Sigmoid colon (tissue), 7 donors: ENCODE results near the gene GNAS. TPM values are rescaled to one million over a fixed set of nuclear protein-coding genes. Genes with fewer than 3 reads are reported as not detected.
A peak's percentile ranks its signal among the peaks of the same experiment; 100 is the strongest.

Experiments
- DNase-seq: peaks from one replicate; pipeline ENCODE4 v3.0.0-alpha.2; 2019
- H3K27ac ChIP-seq, 4 donors: fragments of 200-600 bp; sonication (generic); one replicate each; pipeline ENCODE4 v1.5.1; 2016 to 2019; ENCODE audit warnings: mild to moderate bottlenecking in 1 of 4
- H3K27me3 ChIP-seq, 3 donors: fragments of 200-600 bp; sonication (generic); one replicate each; pipeline ENCODE4 v1.5.1; 2019; ENCODE audit warnings: mild to moderate bottlenecking in 1 of 3
- H3K36me3 ChIP-seq, 4 donors: fragments of 200-600 bp; sonication (generic); one replicate each; pipeline ENCODE4 v1.5.1; 2016 to 2019
- H3K4me1 ChIP-seq, 4 donors: fragments of 200-600 bp; sonication (generic); one replicate each; pipeline ENCODE4 v1.5.1; 2017 to 2019
- H3K4me3 ChIP-seq, 4 donors: fragments of 200-600 bp; sonication (generic); one replicate each; pipeline ENCODE4 v1.5.1; 2017 to 2019; ENCODE audit warnings: mild to moderate bottlenecking in 2 of 4, moderate library complexity in 1 of 4
- H3K9me3 ChIP-seq, 4 donors: fragments of 200-600 bp in 3 of 4; sonication (generic) in 3 of 4; one replicate each; pipeline versions ENCODE4 v1.5.1 to v1.6.1; 2013 to 2019
- CTCF ChIP-seq, 4 experiments: fragments of 450-650 bp in 3 of 4; fragments of 200-600 bp in 1 of 4; IDR thresholded peaks; one replicate each; pipeline ENCODE4 v1.5.1; 2016 to 2019; ENCODE audit warnings: antibody characterized with exemption in 4 of 4, mild to moderate bottlenecking in 3 of 4, moderate library complexity in 2 of 4
- EP300 ChIP-seq, 4 donors: sonication (generic); formaldehyde crosslinking; IDR thresholded peaks; one replicate each; pipeline ENCODE4 v1.6.1; 2017; ENCODE audit warnings: antibody characterized with exemption in 4 of 4
- POLR2A ChIP-seq, 2 donors: fragments of 450-650 bp; IDR thresholded peaks; one replicate each; pipeline ENCODE4 v1.6.1; 2016; ENCODE audit warnings: antibody characterized with exemption in 2 of 2, mild to moderate bottlenecking in 2 of 2, moderate library complexity in 2 of 2
- POLR2AphosphoS5 ChIP-seq, 4 donors: sonication (generic); formaldehyde crosslinking; IDR thresholded peaks; one replicate each; pipeline ENCODE4 v1.6.1; 2017; ENCODE audit warnings: antibody characterized with exemption in 4 of 4
- WGBS, 2 donors: extraction: QIAGEN DNeasy Blood & Tissue Kit; methylation state at CpG; one replicate each; pipeline ENCODE4 v1.1.7; 2013; 5-methylcytosine and 5-hydroxymethylcytosine counted together
- intact Hi-C: fragments of 100-400 bp; cut with DNase I; formaldehyde crosslinking; loops from one replicate; pipeline ENCODE4 v1.15.1; 2023
- polyA plus RNA-seq, 3 donors: library from polyadenylated mRNA; stranded (reverse); fragments of 200-250 nt; gene quantifications; one replicate each; pipeline ENCODE4 v1.2.3, GENCODE V29; 2013
- total RNA-seq, 4 donors: library from RNA; depleted of rRNA; stranded (reverse); fragments of >200 nt; gene quantifications; one replicate each; pipeline ENCODE4 v1.1.0, GENCODE V29; 2016
- donor health status: healthy with polysubstance abuse.
- donor health status: Bipolar disorder and iron deficiency.
- donor health status: healthy.

The GNAS gene
- total and polyA plus RNA-seq, 7 donors: 449 to 808 (median 535) TPM

GRCh38 chr20:58889334-58889760 lies 36.8 kb downstream of the GNAS start:
- no peak for DNase-seq
- Histone ChIP-seq H3K27me3 (no peaks in the 10 kb centered on the region), H3K27ac (peak overlapping the region; percentile 98 to 100 (median 99)), H3K4me1 (peaks cover 0 to 28% (median 20%) of the 10 kb centered on the region in 4 donors), H3K4me3 (peak overlapping the region; percentile 40 to 93 (median 87)), H3K36me3 (no peaks in the 10 kb centered on the region), H3K9me3 (no peaks in the 10 kb centered on the region)
- 47 to 55% methylated on average over 35 of the region's 35 CpGs for whole genome bisulfite sequencing, 2 donors
- no peak for TF ChIP-seq CTCF (IDR thresholded peaks at IDR 0.05)
- no peak for TF ChIP-seq POLR2A (IDR thresholded peaks at IDR 0.05)
- TF ChIP-seq EP300 (IDR thresholded peaks at IDR 0.05): no peak
- TF ChIP-seq POLR2AphosphoS5 (IDR thresholded peaks at IDR 0.05): no peak
- intact Hi-C loops: no loop called here

- Histone ChIP-seq H3K27me3 (no peaks in the 10 kb centered on the region), H3K36me3 (no peaks in the 10 kb centered on the region), H3K4me3 (peak overlapping the region; percentile 40 to 93 (median 87)), H3K9me3 (no peaks in the 10 kb centered on the region), H3K27ac (peak overlapping the region; percentile 98 to 100 (median 99)), H3K4me1 (peaks cover 0 to 34% (median 26%) of the 10 kb centered on the region in 4 donors)
- 31 to 34% methylated on average over 91 of the region's 91 CpGs for WGBS, 2 donors
- no peak for DNase-seq
- no peak for TF ChIP-seq POLR2AphosphoS5 (IDR thresholded peaks at IDR 0.05)
- no peak for TF ChIP-seq EP300 (IDR thresholded peaks at IDR 0.05)
- TF ChIP-seq POLR2A (IDR thresholded peaks at IDR 0.05): no peak
- no peak for TF ChIP-seq CTCF (IDR thresholded peaks at IDR 0.05)
- intact Hi-C loops: loop anchor here (2.0 to 5.0 kb wide), 2 partner anchors 91 to 198 kb away; partner anchors contain the start of genes NELFCD and NPEPL1
Measured at GRCh38 chr20:58889798-58890517, 37.4 kb downstream of the GNAS start.

- peak overlapping the region; percentile 98 to 100 (median 99) for H3K27ac ChIP-seq
- 1% methylated on average over 64 of the region's 64 CpGs for WGBS, 2 donors
- peak overlapping the region; percentile 40 to 93 (median 87) for H3K4me3 ChIP-seq
- TF ChIP-seq EP300 (IDR thresholded peaks at IDR 0.05) (no peak), POLR2A (IDR thresholded peaks at IDR 0.05) (peak in 1 of 2 donors; percentile 36), POLR2AphosphoS5 (IDR thresholded peaks at IDR 0.05) (peak; percentile 45 to 76 (median 65)), CTCF (IDR thresholded peaks at IDR 0.05) (no peak)
- H3K36me3 ChIP-seq: no peaks in the 10 kb centered on the region
- peak; percentile 92 for DNase-seq
- no peaks in the 10 kb centered on the region for H3K27me3 ChIP-seq
- peaks cover 0 to 40% (median 32%) of the 10 kb centered on the region in 4 donors for H3K4me1 ChIP-seq
- no peaks in the 10 kb centered on the region for H3K9me3 ChIP-seq
- intact Hi-C loops: loop anchor here (2.0 to 5.0 kb wide), 2 partner anchors 90 to 198 kb away; partner anchors contain the start of genes NELFCD and NPEPL1
Measured at GRCh38 chr20:58890518-58891085, 38.1 kb downstream of the GNAS start.

- no peaks in the 10 kb centered on the region for H3K27me3 ChIP-seq
- no peaks in the 10 kb centered on the region for H3K9me3 ChIP-seq
- peaks cover 0 to 46% (median 38%) of the 10 kb centered on the region in 4 donors for H3K4me1 ChIP-seq
- WGBS, 2 donors: 1% methylated on average over 102 to 103 of the region's 105 CpGs
- H3K36me3 ChIP-seq: no peaks in the 10 kb centered on the region
- peak overlapping the region; percentile 98 to 100 (median 99) for H3K27ac ChIP-seq
- H3K4me3 ChIP-seq: peak overlapping the region; percentile 84 to 94 (median 92)
- TF ChIP-seq CTCF (IDR thresholded peaks at IDR 0.05) (no peak), POLR2AphosphoS5 (IDR thresholded peaks at IDR 0.05) (peak in 3 of 4 donors; percentile 39 to 85 (median 77))
- intact Hi-C loops: loop anchor here (2.0 to 5.0 kb wide), 2 partner anchors 90 to 199 kb away; partner anchors contain the start of genes NELFCD and NPEPL1
- peak; percentile 93 for DNase-seq
Measured at GRCh38 chr20:58891086-58891717, 38.7 kb downstream of the GNAS start.
